Bronchial epithelial cell (primary cell): ENCODE data around the gene CPXM2. TPM values are rescaled to one million over a fixed set of nuclear protein-coding genes. Genes with fewer than 3 reads are reported as not detected.

Experiments used
- DNase-seq: peaks from one replicate; pipeline ENCODE4 v3.0.0-alpha.2; 2010; ENCODE audit warnings: low read depth
- FAIRE-seq: peaks from 2 replicates; lab custom pipeline; 2011; peaks lifted over from hg19 to GRCh38; lab: Jason Lieb, UNC
- H3K27me3 ChIP-seq: 2 replicates; pipeline ENCODE4 v1.5.1; 2011; ENCODE audit warnings: low read length; ENCODE audit not compliant: control insufficient read depth, insufficient read depth
- H3K36me3 ChIP-seq: 2 replicates; pipeline ENCODE4 v1.5.1; 2011; ENCODE audit warnings: low read length; ENCODE audit not compliant: control insufficient read depth, insufficient read depth
- H3K4me3 ChIP-seq: 2 replicates; pipeline ENCODE4 v1.5.1; 2011; ENCODE audit warnings: mild to moderate bottlenecking, low read depth, low read length, control low read depth
- CTCF ChIP-seq: IDR thresholded peaks from 2 replicates; pipeline ENCODE4 v1.5.1; 2011; ENCODE audit warnings: mild to moderate bottlenecking, moderate library complexity, low read length, control low read depth, inconsistent platforms; ENCODE audit not compliant: insufficient read depth, severe bottlenecking
- total RNA-seq: library from RNA; depleted of rRNA; stranded (reverse); fragments of >200 nt; gene quantifications from 2 replicates; pipeline ENCODE4 v1.2.1, GENCODE V29; 2014

CPXM2 gene
- total RNA-seq, 1 donor from 2014 or later: 0.26 TPM

DNA sequence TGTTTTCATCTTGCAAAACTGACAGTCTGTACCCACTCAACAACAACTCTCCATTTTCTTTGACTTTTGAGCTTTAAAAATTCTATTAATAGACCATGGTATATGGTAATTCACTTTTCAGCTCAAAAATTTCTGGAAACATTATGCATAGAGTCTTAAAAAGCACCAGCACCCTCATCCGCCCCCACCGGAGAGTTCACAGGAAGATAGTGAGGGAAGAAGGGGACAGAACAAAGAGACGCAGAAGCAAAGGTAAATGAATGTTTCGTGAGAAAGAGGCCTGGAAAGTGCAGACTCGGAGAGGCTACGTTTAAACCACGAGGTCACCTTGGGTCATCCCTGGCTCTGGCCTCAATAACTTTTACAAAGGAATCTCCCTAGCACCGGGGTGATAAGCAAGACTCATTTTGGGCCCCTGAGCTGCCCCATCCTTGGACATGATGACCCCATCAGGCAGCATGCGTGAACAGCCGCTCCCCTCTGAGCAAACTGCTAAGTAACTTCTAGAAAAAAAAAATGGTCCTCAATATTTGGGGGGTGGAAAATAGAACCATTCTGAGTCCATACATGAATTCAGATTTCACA, 96.3 kb downstream of the CPXM2 start:
- H3K36me3 ChIP-seq: no peaks in the 10 kb centered on the region
- H3K27me3 ChIP-seq: no peaks in the 10 kb centered on the region
- H3K4me3 ChIP-seq: no peak overlapping the region
- TF ChIP-seq CTCF: no peak
- no peak for DNase-seq
- FAIRE-seq: no peak

DNA sequence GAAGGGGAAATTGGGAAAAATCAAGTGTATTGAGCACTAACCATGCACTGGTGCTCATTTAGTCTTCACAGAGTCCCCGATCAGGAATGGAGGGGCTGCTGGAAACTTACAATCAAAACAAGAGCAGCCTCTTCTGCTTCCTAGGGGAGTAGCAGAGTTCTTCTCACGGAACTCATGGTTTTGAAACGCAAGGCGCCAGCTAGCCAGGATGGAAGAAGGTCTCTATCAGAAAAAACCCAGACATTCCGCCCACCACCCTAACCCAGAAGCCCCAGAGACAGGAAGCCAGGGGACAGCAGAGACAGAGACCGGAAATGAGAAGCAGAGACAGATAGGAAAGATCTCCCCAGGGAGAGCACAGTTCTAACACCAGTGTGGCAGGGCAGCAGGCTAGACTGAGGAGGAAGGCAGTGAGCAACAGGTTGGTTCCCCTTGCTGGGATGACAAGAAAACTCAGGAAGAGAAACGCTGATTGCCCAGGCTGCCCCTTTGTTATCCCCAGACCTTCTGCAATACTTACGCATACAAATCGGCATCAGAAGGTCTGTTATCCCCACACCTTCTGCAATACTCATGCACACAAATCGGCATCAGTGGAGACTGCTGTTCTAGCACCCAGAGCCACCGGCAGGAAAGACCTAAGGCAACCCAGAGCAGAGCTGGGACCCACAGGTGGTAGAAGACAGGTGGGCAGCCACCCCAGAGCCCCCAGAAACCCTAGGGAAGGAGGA, 99.2 kb downstream of the CPXM2 start:
- DNase-seq (no peak), FAIRE-seq (peak; percentile 28)
- H3K36me3 ChIP-seq: no peaks in the 10 kb centered on the region
- no peak overlapping the region for H3K4me3 ChIP-seq
- TF ChIP-seq CTCF: no peak
- H3K27me3 ChIP-seq: no peaks in the 10 kb centered on the region

GRCh38 chr10:123790132-123790885, 101.3 kb downstream of the CPXM2 start:
- no peak overlapping the region for H3K4me3 ChIP-seq
- DNase-seq (no peak), FAIRE-seq (peak; percentile 18)
- no peaks in the 10 kb centered on the region for H3K27me3 ChIP-seq
- no peaks in the 10 kb centered on the region for H3K36me3 ChIP-seq
- no peak for TF ChIP-seq CTCF

- H3K4me3 ChIP-seq: no peak overlapping the region
- H3K27me3 ChIP-seq: no peaks in the 10 kb centered on the region
- H3K36me3 ChIP-seq: no peaks in the 10 kb centered on the region
- no peak for FAIRE-seq
- no peak for TF ChIP-seq CTCF
- no peak for DNase-seq
Observed at GRCh38 chr10:123788981-123789380, 102.6 kb downstream of the CPXM2 start.

DNA sequence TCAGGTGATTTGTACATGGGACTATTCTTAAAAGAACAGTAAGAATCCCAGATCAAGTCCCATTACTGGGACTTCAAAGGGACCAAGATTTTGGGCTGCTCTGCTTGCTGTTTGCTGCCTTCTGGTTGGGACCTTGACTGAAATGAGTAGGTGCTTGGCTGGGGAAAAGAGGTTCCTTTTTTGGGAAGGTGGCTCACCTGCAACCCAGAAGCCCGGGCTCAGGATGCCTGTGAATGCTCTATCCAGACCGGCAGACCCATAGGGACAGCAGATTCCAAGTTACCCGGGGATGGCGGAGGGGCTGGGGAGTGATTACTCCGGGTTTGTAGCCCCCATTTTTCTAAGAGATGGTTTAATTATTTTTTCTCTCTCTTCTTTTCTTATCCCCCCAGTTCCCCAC, 104.0 kb downstream of the CPXM2 start:
- H3K4me3 ChIP-seq: no peak overlapping the region
- no peak for TF ChIP-seq CTCF
- H3K36me3 ChIP-seq: no peaks in the 10 kb centered on the region
- H3K27me3 ChIP-seq: no peaks in the 10 kb centered on the region
- FAIRE-seq (no peak), DNase-seq (no peak)
